K562 (cell line): Measurements from ENCODE around the gene SNUPN. TPM values are rescaled to one million over a fixed set of nuclear protein-coding genes. Genes with fewer than 3 reads are reported as not detected.

Experiments used
- ATAC-seq: fragments of 200-7000 bp; cut with Tn5 transposase; 3 replicates; pipeline ENCODE4 v1.9.1; 2020; ENCODE audit warnings: moderate library complexity
- BruUV-seq: library from RNA; stranded (reverse); fragments of 400-500 nt; replicated peaks from 2 replicates; lab custom pipeline; 2021; lab: Mats Ljungman, UMichigan
- CTCF ChIA-PET: fragments of 300-600 bp; formaldehyde crosslinking; extraction: SDS; loops from one replicate; lab custom pipeline; 2021; ENCODE audit warnings: low intra/inter-chr PET ratio; lab: Yijun Ruan, JAX
- POLR2A ChIA-PET: fragments of 300-600, 350-650 bp; sonication (Branson Sonifier 250); formaldehyde crosslinking; extraction: SDS; loops from one replicate; lab custom pipeline; 2021; ENCODE audit warnings: antibody characterized with exemption, inconsistent platforms; lab: Yijun Ruan, JAX
- DNase-seq, 4 experiments: peaks; one replicate each; pipeline versions ENCODE4 v3.0.0 to v3.0.0-alpha.2; 2011 to 2018; ENCODE audit warnings: low spot score in 3 of 4, mixed read lengths in 3 of 4; ENCODE audit errors: extremely low read depth in 1 of 4
- FAIRE-seq: peaks from 2 replicates; lab custom pipeline; 2011; peaks lifted over from hg19 to GRCh38; lab: Jason Lieb, UNC
- H2AFZ ChIP-seq: 2 replicates; pipeline ENCODE4 v1.6.0; 2011; ENCODE audit warnings: low read depth, low read length, control low read depth, inconsistent platforms
- H3K27ac ChIP-seq: fragments of 200-600 bp; 3 replicates; pipeline ENCODE4 v1.8.0; 2011; ENCODE audit warnings: low read depth, mild to moderate bottlenecking, control low read depth, inconsistent platforms, low read length, moderate library complexity, mixed read lengths; ENCODE audit errors: extremely low read depth
- H3K27me3 ChIP-seq, 2 experiments: fragments of 300-600 bp in 1 of 2; 2 replicates in 1 of 2; 3 replicates in 1 of 2; pipeline versions ENCODE4 v1.6.0 to v1.8.0; 2011; ENCODE audit warnings: inconsistent platforms in 2 of 2, low read length in 2 of 2, mild to moderate bottlenecking in 1 of 2, mixed read lengths in 1 of 2, moderate library complexity in 1 of 2; ENCODE audit not compliant: control insufficient read depth in 2 of 2, insufficient read depth in 2 of 2
- H3K36me3 ChIP-seq: fragments of 300-600 bp; 3 replicates; pipeline ENCODE4 v1.8.0; 2011; ENCODE audit warnings: mild to moderate bottlenecking, low read length, inconsistent platforms; ENCODE audit not compliant: control insufficient read depth, insufficient read depth
- H3K4me1 ChIP-seq, 2 experiments: fragments of 200-600 bp in 1 of 2; replicated peaks in 1 of 2; 2 replicates in 1 of 2; 3 replicates in 1 of 2; pipeline versions ENCODE4 v1.5.1 to v1.8.0; 2011; ENCODE audit warnings: inconsistent platforms in 2 of 2, low read length in 2 of 2, mild to moderate bottlenecking in 1 of 2, mixed read lengths in 1 of 2, moderate library complexity in 1 of 2; ENCODE audit not compliant: control insufficient read depth in 2 of 2, insufficient read depth in 2 of 2
- H3K4me2 ChIP-seq: 2 replicates; pipeline ENCODE4 v1.6.1; 2011; ENCODE audit warnings: low read length, control low read depth, inconsistent platforms, mixed read lengths; ENCODE audit not compliant: insufficient read depth
- H3K4me3 ChIP-seq: fragments of 200-600 bp; sonication (generic), shearing (Covaris generic); 2 replicates; pipeline ENCODE4 v1.5.1; 2016; ENCODE audit warnings: control low read depth, inconsistent platforms
- H3K79me2 ChIP-seq: fragments of 200-600 bp; 3 replicates; pipeline ENCODE4 v1.8.0; 2011; ENCODE audit warnings: low read length, inconsistent platforms; ENCODE audit not compliant: control insufficient read depth, insufficient read depth
- H3K9ac ChIP-seq, 2 experiments: 2 replicates each; pipeline versions ENCODE4 v1.6.0 to v1.6.1; 2011; ENCODE audit warnings: low read depth in 2 of 2, low read length in 2 of 2, control low read depth in 1 of 2, inconsistent platforms in 1 of 2, mild to moderate bottlenecking in 1 of 2, mixed read lengths in 1 of 2; ENCODE audit not compliant: insufficient read depth in 1 of 2
- H3K9me1 ChIP-seq: one replicate; pipeline ENCODE4 v1.6.0; 2011; ENCODE audit warnings: inconsistent platforms, mild to moderate bottlenecking, low read length, moderate library complexity; ENCODE audit not compliant: control insufficient read depth, insufficient read depth
- H3K9me3 ChIP-seq: replicated peaks from 2 replicates; pipeline ENCODE4 v1.5.1; 2011; ENCODE audit warnings: low read depth, low read length, inconsistent platforms; ENCODE audit not compliant: control insufficient read depth, insufficient read depth
- H4K20me1 ChIP-seq: replicated peaks from 2 replicates; pipeline ENCODE4 v1.6.1; 2011; ENCODE audit warnings: low read length, inconsistent platforms, mixed read lengths; ENCODE audit not compliant: control insufficient read depth, insufficient read depth
- CC2D1A ChIP-seq: fragments of 450-650 bp; IDR thresholded peaks from 2 replicates; pipeline ENCODE4 v1.6.1; 2017; ENCODE audit warnings: mild to moderate bottlenecking
- CREM ChIP-seq: IDR thresholded peaks from 2 replicates; pipeline ENCODE4 v1.6.1; 2014; ENCODE audit warnings: antibody characterized with exemption, low read depth
- DDX20 ChIP-seq: fragments of 450-650 bp; IDR thresholded peaks from 2 replicates; pipeline ENCODE4 v1.6.1; 2016; ENCODE audit warnings: missing genetic modification characterization, low read depth, mild to moderate bottlenecking, missing compliant biosample characterization, moderate library complexity
- HDAC3 ChIP-seq: fragments of 450-650 bp; IDR thresholded peaks from 2 replicates; pipeline ENCODE4 v1.6.1; 2018; ENCODE audit warnings: borderline replicate concordance, mild to moderate bottlenecking, moderate library complexity; ENCODE audit not compliant: partially characterized antibody
- KLF6 ChIP-seq: fragments of 250-450 bp; sonication (Bioruptor Pico); IDR thresholded peaks from 2 replicates; pipeline ENCODE4 v1.4.0; 2020; ENCODE audit warnings: mild to moderate bottlenecking, moderate library complexity, borderline replicate concordance
- MEF2A ChIP-seq: IDR thresholded peaks from 2 replicates; pipeline ENCODE4 v1.6.1; 2011; ENCODE audit warnings: low read depth, mild to moderate bottlenecking, low read length, moderate library complexity; ENCODE audit not compliant: control insufficient read depth
- MYC ChIP-seq, 2 experiments: fragments of 250-450 bp in 1 of 2; sonication (Bioruptor Pico) in 1 of 2; IDR thresholded peaks; 2 replicates each; pipeline versions ENCODE4 v1.5.1 to v1.6.1; 2012 to 2021; ENCODE audit warnings: low read depth in 2 of 2, borderline replicate concordance in 1 of 2, improper control_type of control experiment in 1 of 2, low read length in 1 of 2, mild to moderate bottlenecking in 1 of 2, moderate library complexity in 1 of 2
- POLR2G ChIP-seq: fragments of 200-400 bp; formaldehyde crosslinking; IDR thresholded peaks from 2 replicates; pipeline ENCODE4 v1.6.1; 2017; ENCODE audit warnings: low read depth, mild to moderate bottlenecking, antibody characterized with exemption, low read length, moderate library complexity
- POU5F1 ChIP-seq: fragments of 150-350 bp; IDR thresholded peaks from 2 replicates; pipeline ENCODE4 v1.6.1; 2014; ENCODE audit warnings: borderline replicate concordance, low read length, low read depth, mild to moderate bottlenecking; ENCODE audit not compliant: partially characterized antibody
- PTTG1 ChIP-seq: fragments of 450-650 bp; IDR thresholded peaks from 2 replicates; pipeline ENCODE4 v1.6.1; 2016; ENCODE audit warnings: low read depth, mild to moderate bottlenecking, missing genetic modification characterization, missing compliant biosample characterization
- SREBF2 ChIP-seq: sonication (generic); formaldehyde crosslinking; IDR thresholded peaks from 2 replicates; pipeline ENCODE4 v1.4.0; 2020; ENCODE audit warnings: mild to moderate bottlenecking, missing genetic modification reagents
- U2AF1 ChIP-seq: fragments of 200-400 bp; formaldehyde crosslinking; optimal IDR thresholded peaks from 2 replicates; pipeline ENCODE3; 2017; ENCODE audit warnings: mild to moderate bottlenecking, low read depth, low read length, moderate library complexity
- ZBED1 ChIP-seq: IDR thresholded peaks from 2 replicates; pipeline ENCODE4 v1.6.1; 2014
- WGBS: fragments of 100-300 bp; shearing (Covaris generic); methylation state at CpG from one replicate; pipeline ENCODE4 v1.1.6; 2016; ENCODE audit warnings: low coverage, mixed read lengths; ENCODE audit not compliant: insufficient coverage; ENCODE audit errors: missing lambda C conversion rate; 5-methylcytosine and 5-hydroxymethylcytosine counted together
- in situ Hi-C: fragments of 300-500 bp; cut with MboI; formaldehyde crosslinking; loops from 4 replicates; pipeline ENCODE4 v1.15.0; 2018; ENCODE audit warnings: inconsistent platforms, mixed read lengths
- intact Hi-C: fragments of 100-400 bp; cut with micrococcal nuclease; formaldehyde crosslinking; loops from 2 replicates; pipeline ENCODE4 v1.14.2; 2022
- polyA plus RNA-seq, 8 experiments: library from polyadenylated mRNA; depleted of rRNA in 4 of 8; stranded (reverse) in 5 of 8; unstranded in 3 of 8; fragments of >200 nt; fragmentation: Nextera tagmentation in 2 of 8; fragmentation: Illumina TruSeq in 1 of 8; extraction: Ambion mirVana in 2 of 8; extraction: Trizol in 1 of 8; gene quantifications; 2 replicates each; pipeline versions ENCODE4 v1.2.1 to v1.2.3, GENCODE V29; 2011 to 2014; ENCODE audit warnings: inconsistent platforms in 1 of 8, missing spikeins in 1 of 8
- total RNA-seq, 7 experiments: library from RNA; depleted of rRNA in 6 of 7; stranded (reverse); fragments of >200 nt in 6 of 7; fragmentation: Illumina TruSeq in 2 of 7; extraction: Trizol in 2 of 7; gene quantifications; 2 replicates each; pipeline versions ENCODE4 v1.2.1 to v1.2.3, GENCODE V29; 2011 to 2021; ENCODE audit warnings: low replicate concordance in 1 of 7
- TF ChIP-seq, protein P1 (sequence below): sonication (generic); formaldehyde crosslinking; IDR thresholded peaks from 2 replicates; pipeline ENCODE4 v1.8.0; 2022; ENCODE audit warnings: mild to moderate bottlenecking, missing genetic modification reagents
- TF ChIP-seq, protein P2 (sequence below): fragments of 450-650 bp; IDR thresholded peaks from 2 replicates; pipeline ENCODE4 v1.6.1; 2016; ENCODE audit warnings: missing biosample characterization, missing genetic modification characterization
- TF ChIP-seq, protein P3 (sequence below): fragments of 250-450 bp; sonication (Bioruptor Pico); IDR thresholded peaks from 2 replicates; pipeline ENCODE4 v1.5.0; 2021; ENCODE audit warnings: mild to moderate bottlenecking, moderate library complexity

SNUPN gene
- total and polyA plus RNA-seq, 9 of the 15 experiments (the other 6 are each of a cell fraction or from before 2014, with no cell fraction given) = 32.2 to 78.3 (median 40.0) TPM

DNA sequence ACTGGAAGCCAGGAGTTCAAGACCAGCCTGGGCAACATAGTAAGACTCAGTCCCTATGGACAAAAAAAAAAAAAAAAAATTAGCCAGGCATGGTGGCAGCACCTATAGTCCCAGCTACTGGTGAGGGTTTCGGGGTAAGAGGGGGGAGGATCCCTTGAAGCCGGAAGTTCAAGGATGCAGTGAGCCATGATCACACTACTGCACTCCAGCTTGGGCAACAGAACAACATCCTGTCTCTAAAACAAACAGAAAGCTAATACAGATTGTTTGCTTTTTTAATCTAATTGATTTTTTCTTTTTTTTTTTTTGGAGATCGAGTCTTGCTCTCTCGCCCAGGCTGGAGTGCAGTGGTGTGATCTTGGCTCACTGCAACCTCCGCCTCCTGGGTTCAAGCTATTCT is 16.1 kb upstream of the SNUPN start:
- ATAC-seq (no peak), FAIRE-seq (no peak), DNase-seq (no peak)
- no peak overlapping the region for H3K4me2 ChIP-seq
- no peak overlapping the region for H3K27ac ChIP-seq
- TF ChIP-seq U2AF1 (no peak), SREBF2 (CRISPR knock-in tag) (no peak), HDAC3 (no peak), DDX20 (tag) (no peak), CREM (no peak), MEF2A (no peak), PTTG1 (no peak), KLF6 (CRISPR knock-in tag) (no peak), POU5F1 (no peak), MYC (IDR thresholded peaks at IDR 0.05; ENCODE audit: low read depth, low read length) (no peak), MYC (CRISPR knock-in tag; IDR thresholded peaks at IDR 0.05; ENCODE audit: borderline replicate concordance, low read depth) (no peak), POLR2G (no peak), CC2D1A (no peak), ZBED1 (no peak)
- TF ChIP-seq, protein P1, sequence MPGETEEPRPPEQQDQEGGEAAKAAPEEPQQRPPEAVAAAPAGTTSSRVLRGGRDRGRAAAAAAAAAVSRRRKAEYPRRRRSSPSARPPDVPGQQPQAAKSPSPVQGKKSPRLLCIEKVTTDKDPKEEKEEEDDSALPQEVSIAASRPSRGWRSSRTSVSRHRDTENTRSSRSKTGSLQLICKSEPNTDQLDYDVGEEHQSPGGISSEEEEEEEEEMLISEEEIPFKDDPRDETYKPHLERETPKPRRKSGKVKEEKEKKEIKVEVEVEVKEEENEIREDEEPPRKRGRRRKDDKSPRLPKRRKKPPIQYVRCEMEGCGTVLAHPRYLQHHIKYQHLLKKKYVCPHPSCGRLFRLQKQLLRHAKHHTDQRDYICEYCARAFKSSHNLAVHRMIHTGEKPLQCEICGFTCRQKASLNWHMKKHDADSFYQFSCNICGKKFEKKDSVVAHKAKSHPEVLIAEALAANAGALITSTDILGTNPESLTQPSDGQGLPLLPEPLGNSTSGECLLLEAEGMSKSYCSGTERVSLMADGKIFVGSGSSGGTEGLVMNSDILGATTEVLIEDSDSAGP (CRISPR knock-in tag) = no peak
- TF ChIP-seq, protein P2, sequence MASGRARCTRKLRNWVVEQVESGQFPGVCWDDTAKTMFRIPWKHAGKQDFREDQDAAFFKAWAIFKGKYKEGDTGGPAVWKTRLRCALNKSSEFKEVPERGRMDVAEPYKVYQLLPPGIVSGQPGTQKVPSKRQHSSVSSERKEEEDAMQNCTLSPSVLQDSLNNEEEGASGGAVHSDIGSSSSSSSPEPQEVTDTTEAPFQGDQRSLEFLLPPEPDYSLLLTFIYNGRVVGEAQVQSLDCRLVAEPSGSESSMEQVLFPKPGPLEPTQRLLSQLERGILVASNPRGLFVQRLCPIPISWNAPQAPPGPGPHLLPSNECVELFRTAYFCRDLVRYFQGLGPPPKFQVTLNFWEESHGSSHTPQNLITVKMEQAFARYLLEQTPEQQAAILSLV (tag) = no peak
- TF ChIP-seq, protein P3, sequence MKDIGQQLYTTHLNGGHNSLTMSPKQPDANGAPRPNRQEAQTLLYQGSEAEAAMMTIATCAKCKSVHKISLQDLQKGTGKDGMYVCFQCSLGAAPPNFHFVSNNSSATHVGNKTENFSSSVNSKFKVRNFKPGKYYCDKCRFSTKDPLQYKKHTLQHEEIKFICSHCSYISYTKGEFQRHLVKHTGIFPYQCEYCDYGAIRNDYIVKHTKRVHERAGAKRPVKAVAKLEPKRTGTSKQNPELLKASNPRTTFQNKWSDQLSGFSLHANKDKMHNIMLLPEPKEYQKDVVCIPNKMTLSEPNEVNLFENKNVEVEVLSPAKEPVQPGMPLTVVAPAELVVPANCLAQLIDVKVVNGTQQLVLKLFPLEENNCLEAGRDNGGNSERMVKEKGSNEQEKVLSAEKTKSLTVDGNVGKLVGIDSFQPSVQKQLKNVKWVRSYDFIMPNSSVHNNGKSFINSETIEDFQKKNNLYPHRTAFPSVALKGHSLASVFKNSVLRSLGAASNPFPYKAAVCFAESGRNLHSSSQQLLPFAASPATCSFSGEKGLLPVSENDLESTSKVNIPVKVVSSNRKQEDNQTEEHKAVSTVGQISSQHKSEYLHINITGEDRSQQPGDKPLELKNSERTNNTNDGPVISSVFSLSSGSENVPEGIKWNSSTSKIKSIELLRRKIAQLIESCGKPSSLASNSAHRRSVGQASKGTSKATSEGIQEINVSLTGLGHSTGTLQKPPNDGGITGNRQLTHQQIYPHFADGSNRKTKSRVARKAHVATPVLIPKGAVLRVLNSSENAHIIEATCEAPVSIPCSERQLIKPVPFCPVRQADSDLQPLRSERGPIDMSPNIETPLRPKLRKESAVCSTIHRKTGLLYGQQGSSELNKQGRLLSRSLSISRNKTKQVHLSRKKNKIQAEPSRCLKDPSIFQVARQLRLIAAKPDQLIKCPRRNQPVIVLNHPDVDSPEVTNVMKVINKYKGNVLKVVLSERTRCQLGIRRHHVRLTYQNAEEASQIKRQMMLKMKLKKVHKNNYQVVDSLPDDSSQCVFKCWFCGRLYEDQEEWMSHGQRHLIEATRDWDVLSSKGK (CRISPR knock-in tag) = no peak
- H3K9me1 ChIP-seq = no peaks in the 10 kb centered on the region
- peaks cover 9% of the 10 kb centered on the region; the same call in 1 of the 2 replicates for H4K20me1 ChIP-seq
- no peak overlapping the region for H2AFZ ChIP-seq
- H3K9me3 ChIP-seq = no peaks in the 10 kb centered on the region
- no peak overlapping the region for H3K4me3 ChIP-seq
- H3K36me3 ChIP-seq = peaks cover 15% of the 10 kb centered on the region
- ChIA-PET POLR2A (interaction anchor here (0.6 to 3.7 kb wide), 4 partner anchors 9 to 744 kb away, joined by 3 to 20 read pairs (median 4); no protein-coding TSS in a partner anchor), CTCF (interaction anchor here (0.6 to 2.1 kb wide), 5 partner anchors 16 to 274 kb away, joined by 3 to 10 read pairs (median 5); partner anchors contain the start of genes MAN2C1 and SNUPN)
- H3K4me1 ChIP-seq = peaks cover 16 to 24% of the 10 kb centered on the region in 2 experiments
- H3K27me3 ChIP-seq = no peaks in the 10 kb centered on the region; a peak in 1 of 5 replicates
- no peak overlapping the region for H3K9ac ChIP-seq
- in situ Hi-C loops = no loop called here
- 85% methylated on average over 5 of the region's 5 CpGs for WGBS
- no TSS peak for BruUV-seq
- intact Hi-C loops = loop anchor here (2.0 to 5.0 kb wide), 3 partner anchors 44 to 273 kb away; partner anchors contain the start of genes MAN2C1 and SIN3A
- H3K79me2 ChIP-seq = peaks cover 35% of the 10 kb centered on the region
